DND-41 (cell line): ENCODE data around the gene FREM2.

Source experiments
- EZH2 ChIP-seq: IDR thresholded peaks from 3 replicates; pipeline ENCODE4 v1.6.1; 2012; ENCODE audit warnings: borderline replicate concordance, low read depth, mild to moderate bottlenecking, moderate library complexity, low read length, inconsistent platforms; ENCODE audit not compliant: severe bottlenecking
- TF ChIP-seq, protein P1 (sequence below): IDR thresholded peaks from 2 replicates; pipeline ENCODE4 v1.5.1; 2012; ENCODE audit warnings: borderline replicate concordance, low read length, moderate library complexity, mild to moderate bottlenecking; ENCODE audit not compliant: poor library complexity, severe bottlenecking; ENCODE audit errors: extremely low read depth

DNA sequence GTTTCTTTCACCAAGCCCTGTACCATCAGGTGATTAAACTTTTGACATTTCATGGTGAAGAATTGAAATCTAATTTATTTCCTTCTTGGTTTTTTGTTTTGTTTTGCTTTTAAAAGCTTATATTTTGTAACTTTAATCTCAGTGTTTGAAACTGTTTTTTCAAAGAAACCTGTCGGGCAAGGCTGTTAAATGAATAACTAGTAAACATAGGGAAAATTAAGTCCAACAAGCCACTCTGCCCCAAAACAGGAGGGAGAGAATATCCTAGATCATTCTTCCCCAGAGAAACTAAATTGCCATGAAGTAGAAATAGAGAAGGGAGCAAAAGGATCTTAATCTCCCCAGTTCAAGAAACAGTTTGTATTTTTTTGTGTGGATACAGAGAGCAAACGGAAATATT, 98.2 kb downstream of the FREM2 start:
- TF ChIP-seq, protein P1, sequence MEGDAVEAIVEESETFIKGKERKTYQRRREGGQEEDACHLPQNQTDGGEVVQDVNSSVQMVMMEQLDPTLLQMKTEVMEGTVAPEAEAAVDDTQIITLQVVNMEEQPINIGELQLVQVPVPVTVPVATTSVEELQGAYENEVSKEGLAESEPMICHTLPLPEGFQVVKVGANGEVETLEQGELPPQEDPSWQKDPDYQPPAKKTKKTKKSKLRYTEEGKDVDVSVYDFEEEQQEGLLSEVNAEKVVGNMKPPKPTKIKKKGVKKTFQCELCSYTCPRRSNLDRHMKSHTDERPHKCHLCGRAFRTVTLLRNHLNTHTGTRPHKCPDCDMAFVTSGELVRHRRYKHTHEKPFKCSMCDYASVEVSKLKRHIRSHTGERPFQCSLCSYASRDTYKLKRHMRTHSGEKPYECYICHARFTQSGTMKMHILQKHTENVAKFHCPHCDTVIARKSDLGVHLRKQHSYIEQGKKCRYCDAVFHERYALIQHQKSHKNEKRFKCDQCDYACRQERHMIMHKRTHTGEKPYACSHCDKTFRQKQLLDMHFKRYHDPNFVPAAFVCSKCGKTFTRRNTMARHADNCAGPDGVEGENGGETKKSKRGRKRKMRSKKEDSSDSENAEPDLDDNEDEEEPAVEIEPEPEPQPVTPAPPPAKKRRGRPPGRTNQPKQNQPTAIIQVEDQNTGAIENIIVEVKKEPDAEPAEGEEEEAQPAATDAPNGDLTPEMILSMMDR, result no peak
- TF ChIP-seq EZH2, result no peak
